ENCODE data around the gene CARS2.
"Not testable (repeated sequence)": the region's sequence is repeated elsewhere in the genome, so short reads cannot be mapped to it uniquely, and the experiment has no call there.

CARS2 gene

GRCh38 chr13:110661256-110661655 is 44.7 kb downstream of the CARS2 start:
- H3K27me3 Mint-ChIP-seq: no peaks in the 10 kb centered on the region
- peaks cover 72% of the 10 kb centered on the region for H3K36me3 Mint-ChIP-seq (ENCODE audit: low read depth)
- peaks cover 36% of the 10 kb centered on the region for H3K4me1 Mint-ChIP-seq
- peaks cover 10% of the 10 kb centered on the region for H3K9me3 Mint-ChIP-seq
- no peak for ATAC-seq
- H3K27ac Mint-ChIP-seq: no peak overlapping the region
- no peak overlapping the region for H3K4me3 Mint-ChIP-seq
- no peak for DNase-seq

GRCh38 chr13:110658218-110658911 is 47.6 kb downstream of the CARS2 start:
- not testable (repeated sequence) for DNase-seq, H3K27me3 Mint-ChIP-seq, H3K9me3 Mint-ChIP-seq, H3K4me3 Mint-ChIP-seq
- H3K36me3 Mint-ChIP-seq (ENCODE audit: low read depth): peaks cover 69% of the 10 kb centered on the region
- H3K27ac Mint-ChIP-seq: peak overlapping the region; percentile 49
- peak; percentile 41 for ATAC-seq
- peaks cover 42% of the 10 kb centered on the region for H3K4me1 Mint-ChIP-seq

- ATAC-seq (no peak), DNase-seq (no peak)
- peaks cover 41% of the 10 kb centered on the region for H3K4me1 Mint-ChIP-seq
- H3K4me3 Mint-ChIP-seq: no peak overlapping the region
- H3K36me3 Mint-ChIP-seq (ENCODE audit: low read depth): peaks cover 61% of the 10 kb centered on the region
- no peak overlapping the region for H3K27ac Mint-ChIP-seq
- H3K27me3 Mint-ChIP-seq: no peaks in the 10 kb centered on the region
- H3K9me3 Mint-ChIP-seq: peaks cover 10% of the 10 kb centered on the region
Observed at GRCh38 chr13:110657196-110657595, 48.7 kb downstream of the CARS2 start.

GRCh38 chr13:110653851-110654250 is 52.1 kb downstream of the CARS2 start:
- Mint-ChIP-seq H3K27ac (no peak overlapping the region), H3K27me3 (no peaks in the 10 kb centered on the region), H3K36me3 (ENCODE audit: low read depth) (peaks cover 35% of the 10 kb centered on the region), H3K9me3 (no peaks in the 10 kb centered on the region), H3K4me3 (no peak overlapping the region), H3K4me1 (peaks cover 29% of the 10 kb centered on the region)
- ATAC-seq: no peak
- DNase-seq: no peak

GRCh38 chr13:110653271-110653670 is 52.6 kb downstream of the CARS2 start:
- H3K9me3 Mint-ChIP-seq: no peaks in the 10 kb centered on the region
- no peak overlapping the region for H3K27ac Mint-ChIP-seq
- ATAC-seq: no peak
- peaks cover 32% of the 10 kb centered on the region for H3K36me3 Mint-ChIP-seq (ENCODE audit: low read depth)
- no peak overlapping the region for H3K4me3 Mint-ChIP-seq
- H3K27me3 Mint-ChIP-seq: no peaks in the 10 kb centered on the region
- no peak for DNase-seq
- H3K4me1 Mint-ChIP-seq: peaks cover 23% of the 10 kb centered on the region

GRCh38 chr13:110652764-110653163 is 53.2 kb downstream of the CARS2 start:
- DNase-seq (no peak), ATAC-seq (peak; percentile 24)
- Mint-ChIP-seq H3K4me1 (peaks cover 19% of the 10 kb centered on the region), H3K4me3 (no peak overlapping the region), H3K36me3 (ENCODE audit: low read depth) (peaks cover 27% of the 10 kb centered on the region), H3K27ac (no peak overlapping the region), H3K27me3 (no peaks in the 10 kb centered on the region), H3K9me3 (no peaks in the 10 kb centered on the region)

- ATAC-seq (no peak), DNase-seq (no peak)
- Mint-ChIP-seq H3K27me3 (no peaks in the 10 kb centered on the region), H3K4me1 (peaks cover 17% of the 10 kb centered on the region), H3K36me3 (ENCODE audit: low read depth) (peaks cover 22% of the 10 kb centered on the region), H3K27ac (no peak overlapping the region), H3K9me3 (no peaks in the 10 kb centered on the region), H3K4me3 (no peak overlapping the region)
Observed at GRCh38 chr13:110652231-110652730, 53.6 kb downstream of the CARS2 start.

- Mint-ChIP-seq H3K4me1 (peaks cover 15% of the 10 kb centered on the region), H3K4me3 (no peak overlapping the region), H3K27ac (no peak overlapping the region), H3K27me3 (no peaks in the 10 kb centered on the region), H3K36me3 (ENCODE audit: low read depth) (peaks cover 20% of the 10 kb centered on the region), H3K9me3 (no peaks in the 10 kb centered on the region)
- no peak for DNase-seq
- ATAC-seq: no peak
Observed at GRCh38 chr13:110651726-110652230, 54.1 kb downstream of the CARS2 start.

GRCh38 chr13:110651271-110651670 is 54.6 kb downstream of the CARS2 start:
- peaks cover 18% of the 10 kb centered on the region for H3K36me3 Mint-ChIP-seq (ENCODE audit: low read depth)
- DNase-seq: no peak
- ATAC-seq: no peak
- no peak overlapping the region for H3K4me3 Mint-ChIP-seq
- no peaks in the 10 kb centered on the region for H3K27me3 Mint-ChIP-seq
- H3K27ac Mint-ChIP-seq: no peak overlapping the region
- peaks cover 13% of the 10 kb centered on the region for H3K4me1 Mint-ChIP-seq
- H3K9me3 Mint-ChIP-seq: no peaks in the 10 kb centered on the region

GRCh38 chr13:110650436-110650835 is 55.5 kb downstream of the CARS2 start:
- Mint-ChIP-seq H3K27ac (no peak overlapping the region), H3K36me3 (ENCODE audit: low read depth) (peaks cover 13% of the 10 kb centered on the region), H3K4me1 (peaks cover 14% of the 10 kb centered on the region)

GRCh38 chr13:110649551-110649950 is 56.4 kb downstream of the CARS2 start:
- Mint-ChIP-seq H3K36me3 (ENCODE audit: low read depth) (peaks cover 7% of the 10 kb centered on the region), H3K4me3 (no peak overlapping the region), H3K9me3 (no peaks in the 10 kb centered on the region), H3K27ac (no peak overlapping the region), H3K27me3 (no peaks in the 10 kb centered on the region), H3K4me1 (peaks cover 15% of the 10 kb centered on the region)
- no peak for ATAC-seq
- DNase-seq: no peak

More at GRCh38 chr13:110650436-110650835, 55.5 kb downstream of the CARS2 start:
- H3K27me3 Mint-ChIP-seq: no peaks in the 10 kb centered on the region
- ATAC-seq: no peak
- H3K9me3 Mint-ChIP-seq: no peaks in the 10 kb centered on the region
- H3K4me3 Mint-ChIP-seq: no peak overlapping the region
- DNase-seq: no peak

GRCh38 chr13:110648848-110649421 is 57.0 kb downstream of the CARS2 start:
- no peak for DNase-seq
- Mint-ChIP-seq H3K27me3 (no peaks in the 10 kb centered on the region), H3K9me3 (no peaks in the 10 kb centered on the region), H3K4me3 (no peak overlapping the region), H3K4me1 (peaks cover 15% of the 10 kb centered on the region), H3K36me3 (ENCODE audit: low read depth) (peaks cover 12% of the 10 kb centered on the region), H3K27ac (no peak overlapping the region)
- no peak for ATAC-seq

GRCh38 chr13:110648146-110648819 is 57.6 kb downstream of the CARS2 start:
- H3K27ac Mint-ChIP-seq: no peak overlapping the region
- ATAC-seq (no peak), DNase-seq (no peak)
- H3K9me3 Mint-ChIP-seq: no peaks in the 10 kb centered on the region
- H3K4me3 Mint-ChIP-seq: no peak overlapping the region
- peaks cover 11% of the 10 kb centered on the region for H3K36me3 Mint-ChIP-seq (ENCODE audit: low read depth)
- H3K27me3 Mint-ChIP-seq: no peaks in the 10 kb centered on the region
- H3K4me1 Mint-ChIP-seq: peaks cover 11% of the 10 kb centered on the region

GRCh38 chr13:110647365-110647737 is 58.6 kb downstream of the CARS2 start:
- no peak overlapping the region for H3K27ac Mint-ChIP-seq
- no peaks in the 10 kb centered on the region for H3K27me3 Mint-ChIP-seq
- peaks cover 13% of the 10 kb centered on the region for H3K36me3 Mint-ChIP-seq (ENCODE audit: low read depth)
- DNase-seq (no peak), ATAC-seq (no peak)
- no peaks in the 10 kb centered on the region for H3K9me3 Mint-ChIP-seq
- no peak overlapping the region for H3K4me3 Mint-ChIP-seq
- peaks cover 11% of the 10 kb centered on the region for H3K4me1 Mint-ChIP-seq

Data from activated naive CD8-positive, alpha-beta T cell treated with anti-CD3 and anti-CD28 coated beads, Interleukin-2, amount 50 U/mL, for 24 hours (primary cell).